GM12873 (cell line): Measurements from ENCODE around the gene ART3.

ENCODE experiments used
- CTCF ChIP-seq: IDR thresholded peaks from 2 replicates; pipeline ENCODE4 v1.5.1; 2012; ENCODE audit warnings: low read depth, mild to moderate bottlenecking, moderate library complexity, low read length, control low read depth; ENCODE audit not compliant: insufficient read depth; ENCODE audit errors: missing control alignments

Gene ART3

GRCh38 chr4:76074468-76074867 is at the start of gene ART3:
Gene ART3 (plus strand): TSS chr4:76074709. CDS start chr4:76075890, 1,181 bp downstream.
- no peak for TF ChIP-seq CTCF

GRCh38 chr4:76028350-76028765 is 46.2 kb upstream of the ART3 start:
- no peak for TF ChIP-seq CTCF

GRCh38 chr4:76029300-76029699 is 45.2 kb upstream of the ART3 start:
- TF ChIP-seq CTCF: no peak

GRCh38 chr4:76035141-76035540 is 39.4 kb upstream of the ART3 start:
- TF ChIP-seq CTCF: no peak

GRCh38 chr4:76035799-76036380 is 38.6 kb upstream of the ART3 start, which contains the start of gene CXCL11:
Gene CXCL11 (minus strand): TSS chr4:76036070. CDS start chr4:76035987, 83 bp downstream.
- no peak for TF ChIP-seq CTCF

- no peak for TF ChIP-seq CTCF
Measured at GRCh38 chr4:76036855-76037254, 37.7 kb upstream of the ART3 start.

GRCh38 chr4:76053730-76054129 is 20.8 kb upstream of the ART3 start:
- no peak for TF ChIP-seq CTCF
